Transverse colon (tissue), 4 donors: ENCODE data around the gene TANK. TPM values are rescaled to one million over a fixed set of nuclear protein-coding genes. Genes with fewer than 3 reads are reported as not detected.

Experiments
- DNase-seq: peaks from one replicate; pipeline ENCODE4 v3.0.0-alpha.2; 2019
- H3K27ac ChIP-seq, 4 donors: fragments of 200-600 bp; sonication (generic); 2 replicates each; pipeline ENCODE4 v1.5.1; 2016 to 2018; ENCODE audit warnings: inconsistent platforms in 4 of 4
- H3K27me3 ChIP-seq: fragments of 200-600 bp; sonication (generic); 2 replicates; pipeline ENCODE4 v1.5.1; 2017; ENCODE audit warnings: inconsistent platforms
- H3K36me3 ChIP-seq, 4 donors: fragments of 200-600 bp; sonication (generic); 2 replicates each; pipeline ENCODE4 v1.5.1; 2017 to 2019; ENCODE audit warnings: inconsistent platforms in 4 of 4
- H3K4me1 ChIP-seq, 4 donors: fragments of 200-600 bp; sonication (generic); 2 replicates each; pipeline ENCODE4 v1.5.1; 2017 to 2020; ENCODE audit warnings: inconsistent platforms in 4 of 4
- H3K4me3 ChIP-seq, 4 donors: fragments of 200-600 bp; sonication (generic); 1 replicate in 1 of 4; 2 replicates in 3 of 4; pipeline versions ENCODE4 v1.5.1 to v1.6.1; 2017 to 2019; ENCODE audit warnings: inconsistent platforms in 4 of 4
- H3K9me3 ChIP-seq, 2 donors: fragments of 200-600 bp; sonication (generic); 2 replicates each; pipeline ENCODE4 v1.5.1; 2017 to 2019; ENCODE audit warnings: inconsistent platforms in 2 of 2
- CTCF ChIP-seq, 5 experiments: fragments of 200-600 bp in 3 of 5; fragments of 450-650 bp in 2 of 5; sonication (generic) in 3 of 5; IDR thresholded peaks; 1 replicate in 2 of 5; 2 replicates in 3 of 5; pipeline ENCODE4 v1.5.1; 2016 to 2017; ENCODE audit warnings: antibody characterized with exemption in 5 of 5, inconsistent platforms in 3 of 5, mild to moderate bottlenecking in 2 of 5, moderate library complexity in 1 of 5
- EP300 ChIP-seq: sonication (generic); formaldehyde crosslinking; IDR thresholded peaks from one replicate; pipeline ENCODE4 v1.6.1; 2017; ENCODE audit warnings: antibody characterized with exemption, low read depth
- POLR2A ChIP-seq: fragments of 450-650 bp; IDR thresholded peaks from one replicate; pipeline ENCODE4 v1.6.1; 2016; ENCODE audit warnings: antibody characterized with exemption, mild to moderate bottlenecking, moderate library complexity
- POLR2AphosphoS5 ChIP-seq, 3 donors: sonication (generic); formaldehyde crosslinking; IDR thresholded peaks; one replicate each; pipeline ENCODE4 v1.6.1; 2016; ENCODE audit warnings: antibody characterized with exemption in 3 of 3
- WGBS, 2 donors: methylation state at CpG; one replicate each; pipeline ENCODE4 v1.1.5; 2018; ENCODE audit warnings: low coverage in 1 of 2; 5-methylcytosine and 5-hydroxymethylcytosine counted together
- in situ Hi-C, 4 donors: fragments of 200-750 bp; cut with MboI; loops; one replicate each; pipeline versions ENCODE4 v1.15.0 to v1.15.1; 2017; ENCODE audit warnings: low sequenced_read_pairs in 3 of 4, low pct_ligation_motif_present in 1 of 4, low pct_unique_long_range_greater_than_20kb in 1 of 4
- intact Hi-C: fragments of 100-400 bp; cut with DNase I; formaldehyde crosslinking; loops from one replicate; pipeline ENCODE4 v1.15.1; 2023; ENCODE audit warnings: low total_unique reads
- total RNA-seq, 4 donors: library from RNA; depleted of rRNA; stranded (reverse); fragments of >200 nt; gene quantifications; one replicate each; pipeline ENCODE4 v1.1.0, GENCODE V29; 2016

The TANK gene
- total RNA-seq, 4 donors from 2014 or later = 35.0 to 107 (median 58.0) TPM

- in situ Hi-C loops (no loop called here), intact Hi-C loops (no loop called here)
- Histone ChIP-seq H3K27ac (peak overlapping the region; percentile 71 to 77 (median 74)), H3K4me1 (peaks cover 8 to 34% (median 24%) of the 10 kb centered on the region in 4 donors), H3K9me3 (no peaks in the 10 kb centered on the region), H3K36me3 (no peaks in the 10 kb centered on the region), H3K4me3 (no peak overlapping the region), H3K27me3 (no peaks in the 10 kb centered on the region)
- TF ChIP-seq POLR2AphosphoS5 (IDR thresholded peaks at IDR 0.05) (no peak), EP300 (no peak), POLR2A (no peak), CTCF (IDR thresholded peaks at IDR 0.05) (no peak)
- DNase-seq = no peak
- 14 to 72% methylated on average over 3 to 9 of the region's 9 CpGs for WGBS, 2 donors
These were observed 25.4 kb upstream of the TANK start for GRCh38 chr2:161134547-161135518.

- in situ Hi-C loops = no loop called here
- 32 to 40% methylated on average over 4 of the region's 4 CpGs for WGBS, 2 donors
- Histone ChIP-seq H3K36me3 (no peaks in the 10 kb centered on the region), H3K27me3 (no peaks in the 10 kb centered on the region), H3K27ac (peak overlapping the region; percentile 71 to 77 (median 74)), H3K4me3 (peak overlapping the region in 1 of 4 donors; percentile 36), H3K4me1 (peaks cover 8 to 44% (median 27%) of the 10 kb centered on the region in 4 donors), H3K9me3 (no peaks in the 10 kb centered on the region)
- intact Hi-C loops = no loop called here
- no peak for TF ChIP-seq CTCF (IDR thresholded peaks at IDR 0.05)
- TF ChIP-seq POLR2AphosphoS5 (IDR thresholded peaks at IDR 0.05) = no peak
- TF ChIP-seq POLR2A = no peak
- DNase-seq = no peak
These were observed 24.2 kb upstream of the TANK start for GRCh38 chr2:161135951-161136593.

- H3K27me3 ChIP-seq = no peaks in the 10 kb centered on the region
- TF ChIP-seq POLR2AphosphoS5 (IDR thresholded peaks at IDR 0.05) (peak; percentile 52 to 86 (median 79)), CTCF (IDR thresholded peaks at IDR 0.05) (no peak), EP300 (no peak), POLR2A (peak; percentile 54)
- DNase-seq = no peak
- in situ Hi-C loops (no loop called here), intact Hi-C loops (no loop called here)
- peaks cover 8 to 44% (median 27%) of the 10 kb centered on the region in 4 donors for H3K4me1 ChIP-seq
- no peaks in the 10 kb centered on the region for H3K9me3 ChIP-seq
- 28 to 48% methylated on average over 3 to 4 of the region's 4 CpGs for WGBS, 2 donors
- peak overlapping the region in 2 of 4 donors; percentile 13 to 36 for H3K4me3 ChIP-seq
- H3K27ac ChIP-seq = peak overlapping the region; percentile 71 to 77 (median 74)
- H3K36me3 ChIP-seq = no peaks in the 10 kb centered on the region
These were observed 23.4 kb upstream of the TANK start for GRCh38 chr2:161136696-161137324.

GRCh38 chr2:161138429-161138828 lies 21.8 kb upstream of the TANK start:
- peak overlapping the region in 2 of 4 donors; percentile 1 to 36 for H3K4me3 ChIP-seq
- in situ Hi-C loops = no loop called here

More at GRCh38 chr2:161138429-161138828, 21.8 kb upstream of the TANK start:
- WGBS, 2 donors = 66 to 80% methylated on average over 1 to 2 of the region's 2 CpGs
- Histone ChIP-seq H3K27me3 (no peaks in the 10 kb centered on the region), H3K36me3 (no peaks in the 10 kb centered on the region), H3K27ac (peak overlapping the region; percentile 43 to 77 (median 64)), H3K9me3 (no peaks in the 10 kb centered on the region), H3K4me1 (peaks cover 8 to 44% (median 27%) of the 10 kb centered on the region in 4 donors)
- no peak for TF ChIP-seq POLR2AphosphoS5 (IDR thresholded peaks at IDR 0.05)
- no peak for TF ChIP-seq CTCF (IDR thresholded peaks at IDR 0.05)
- TF ChIP-seq EP300 = no peak
- no peak for TF ChIP-seq POLR2A
- no peak for DNase-seq
- intact Hi-C loops = no loop called here
